ENCODE data around the gene GDF15.
"Not testable (repeated sequence)": the region's sequence is repeated elsewhere in the genome, so short reads cannot be mapped to it uniquely, and the experiment has no call there.

The GDF15 gene, protein sequence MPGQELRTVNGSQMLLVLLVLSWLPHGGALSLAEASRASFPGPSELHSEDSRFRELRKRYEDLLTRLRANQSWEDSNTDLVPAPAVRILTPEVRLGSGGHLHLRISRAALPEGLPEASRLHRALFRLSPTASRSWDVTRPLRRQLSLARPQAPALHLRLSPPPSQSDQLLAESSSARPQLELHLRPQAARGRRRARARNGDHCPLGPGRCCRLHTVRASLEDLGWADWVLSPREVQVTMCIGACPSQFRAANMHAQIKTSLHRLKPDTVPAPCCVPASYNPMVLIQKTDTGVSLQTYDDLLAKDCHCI

DNA sequence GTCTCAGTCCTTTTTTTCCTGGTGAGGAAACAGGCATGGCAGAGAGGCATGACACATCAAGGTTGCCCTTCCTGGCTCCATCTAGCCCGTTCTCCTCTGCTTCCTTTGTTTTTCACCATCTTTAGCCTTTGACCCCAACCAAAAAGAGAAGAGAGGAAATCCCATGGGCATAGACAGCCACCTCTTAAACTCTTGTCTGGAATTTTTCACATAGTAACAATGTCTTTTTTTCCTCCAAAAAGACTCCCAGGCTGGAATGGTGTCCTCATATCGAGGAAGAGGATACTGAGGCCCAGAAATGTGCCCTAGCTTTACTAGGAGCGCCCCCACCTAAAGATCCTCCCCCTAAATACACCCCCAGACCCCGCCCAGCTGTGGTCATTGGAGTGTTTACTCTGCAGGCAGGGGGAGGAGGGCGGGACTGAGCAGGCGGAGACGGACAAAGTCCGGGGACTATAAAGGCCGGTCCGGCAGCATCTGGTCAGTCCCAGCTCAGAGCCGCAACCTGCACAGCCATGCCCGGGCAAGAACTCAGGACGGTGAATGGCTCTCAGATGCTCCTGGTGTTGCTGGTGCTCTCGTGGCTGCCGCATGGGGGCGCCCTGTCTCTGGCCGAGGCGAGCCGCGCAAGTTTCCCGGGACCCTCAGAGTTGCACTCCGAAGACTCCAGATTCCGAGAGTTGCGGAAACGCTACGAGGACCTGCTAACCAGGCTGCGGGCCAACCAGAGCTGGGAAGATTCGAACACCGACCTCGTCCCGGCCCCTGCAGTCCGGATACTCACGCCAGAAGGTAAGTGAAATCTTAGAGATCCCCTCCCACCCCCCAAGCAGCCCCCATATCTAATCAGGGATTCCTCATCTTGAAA lies at the start of gene GDF15:
TSS of gene GDF15 (plus strand) at position 484 of the 868 bp plus-strand sequence. CDS start at position 516, 32 bp downstream.
- DNase-seq: peak; percentile 38

DNA sequence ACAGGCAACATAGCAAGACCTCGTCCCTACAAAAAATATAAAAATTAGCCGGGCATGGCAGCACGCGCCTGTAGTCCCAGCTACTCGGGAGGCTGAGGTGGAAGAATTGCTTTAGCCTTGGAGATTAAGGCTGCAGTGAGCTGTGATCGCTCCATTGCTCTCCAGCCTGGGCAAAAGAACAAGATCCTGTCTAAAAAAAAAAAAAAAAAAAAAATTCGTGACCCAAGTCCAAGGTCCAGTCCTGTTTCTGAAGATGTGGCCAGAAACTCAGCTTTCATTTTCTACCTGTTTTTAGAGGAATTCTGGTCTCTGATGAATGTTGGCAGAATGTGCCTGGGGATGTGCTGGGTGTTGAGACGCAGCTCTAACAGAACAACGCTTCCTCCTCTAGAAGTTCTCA lies 47.4 kb upstream of the GDF15 start:
- no peak for DNase-seq

DNA sequence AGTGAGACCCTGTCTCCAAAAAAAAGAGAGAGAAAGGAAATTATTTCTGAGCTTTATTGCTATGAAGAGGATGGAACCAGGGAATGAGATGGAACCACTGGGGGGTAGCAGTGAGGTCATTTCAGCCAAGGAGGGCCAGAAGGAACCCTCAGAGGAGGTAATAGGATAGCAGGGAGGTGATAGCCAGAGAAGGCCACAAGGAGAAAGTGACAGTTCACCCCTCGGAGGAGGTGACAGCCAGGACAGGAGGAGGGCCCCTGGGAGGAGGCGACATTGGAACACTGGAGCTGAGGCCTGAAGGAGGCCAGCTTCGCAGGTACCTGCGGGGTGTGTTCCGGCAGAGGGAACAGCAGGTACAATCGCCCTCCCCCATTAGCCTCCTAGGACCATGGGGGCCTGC lies 46.2 kb upstream of the GDF15 start:
- no peak for DNase-seq

DNA sequence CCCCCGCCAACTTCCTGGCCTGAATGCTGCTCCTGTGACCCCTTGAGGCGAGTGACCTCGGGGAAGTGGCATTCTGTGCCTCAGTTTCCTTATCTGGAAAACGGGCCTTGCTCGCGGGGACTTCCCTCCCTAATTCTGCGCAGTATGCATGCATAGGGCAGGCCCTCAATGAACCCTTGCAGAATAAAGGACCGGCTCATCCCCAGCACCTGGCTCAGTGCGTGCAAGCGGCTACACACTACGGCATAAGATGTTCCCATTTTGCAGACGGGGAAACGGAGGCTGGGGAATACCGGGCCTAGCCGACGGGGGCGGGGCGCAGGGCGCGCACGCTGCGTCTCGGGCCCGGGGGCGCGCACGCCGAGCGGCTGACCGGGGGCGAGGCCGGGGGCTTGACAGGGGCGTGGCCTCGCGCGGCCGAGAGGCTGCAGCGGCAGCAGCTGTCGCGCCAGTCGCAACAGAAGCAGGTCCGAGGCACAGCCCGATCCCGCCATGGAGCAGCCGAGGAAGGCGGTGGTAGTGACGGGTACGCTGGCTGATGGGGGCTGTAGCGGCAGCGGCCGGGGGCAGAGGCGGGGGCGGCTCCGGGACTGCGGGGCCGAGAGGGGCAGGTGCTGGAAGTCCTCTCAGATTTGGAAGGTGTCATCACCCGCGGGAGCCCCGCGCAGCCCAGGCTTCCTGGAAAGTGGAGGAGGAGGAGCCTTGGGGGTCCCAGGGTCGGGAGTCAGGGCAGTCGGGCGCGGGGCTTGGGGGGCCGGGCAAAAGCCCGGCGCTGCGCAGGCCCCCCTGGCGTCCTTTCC lies 45.6 kb upstream of the GDF15 start, which contains the start of gene PGPEP1:
TSS of gene PGPEP1 (plus strand) at position 409 of the 800 bp plus-strand sequence. CDS start at position 493, 84 bp downstream.
- peak; percentile 73 for DNase-seq

DNA sequence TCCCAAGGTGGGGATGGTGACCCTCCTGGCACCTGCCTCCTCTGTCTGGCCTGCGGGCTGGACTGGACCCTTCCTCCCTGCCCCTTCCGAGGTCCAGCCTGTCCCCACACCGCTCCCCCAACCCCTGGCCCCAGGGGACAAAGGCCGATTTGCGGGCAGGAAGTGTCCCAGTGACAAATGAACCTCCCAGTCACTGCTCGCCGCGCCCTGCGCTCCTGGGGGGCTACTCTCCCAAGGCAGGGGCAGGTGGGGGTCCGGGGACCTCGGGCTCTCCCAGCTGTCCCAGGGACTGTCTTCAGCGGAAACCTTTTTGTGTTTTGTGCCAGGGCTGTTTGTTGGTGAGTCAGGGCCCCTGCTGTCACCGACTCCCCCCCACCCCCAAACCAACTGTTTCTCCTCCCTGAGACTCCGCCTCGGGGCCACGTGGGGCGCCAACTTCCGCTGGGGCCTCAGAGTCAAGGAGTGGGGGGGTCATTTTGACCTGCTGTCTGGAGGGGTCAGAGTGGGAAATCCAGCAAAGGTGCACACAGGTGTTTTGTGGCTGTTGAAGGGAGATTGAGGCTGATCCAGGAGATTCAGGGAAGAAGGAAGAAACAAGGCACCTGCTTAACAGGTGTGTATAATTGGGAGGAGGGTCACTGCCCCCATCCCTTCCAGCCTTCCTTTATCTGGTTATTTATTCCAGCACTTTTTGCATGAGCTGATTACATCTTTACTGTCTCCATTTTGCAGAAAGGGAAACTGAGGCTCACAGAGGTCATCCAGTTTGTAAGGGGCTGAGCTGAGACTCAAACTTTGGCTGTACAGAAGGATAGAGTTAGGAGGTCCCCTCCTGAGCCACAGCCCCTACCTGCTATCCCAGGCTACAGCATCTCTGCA lies 44.7 kb upstream of the GDF15 start:
- DNase-seq: peak; percentile 63

DNA sequence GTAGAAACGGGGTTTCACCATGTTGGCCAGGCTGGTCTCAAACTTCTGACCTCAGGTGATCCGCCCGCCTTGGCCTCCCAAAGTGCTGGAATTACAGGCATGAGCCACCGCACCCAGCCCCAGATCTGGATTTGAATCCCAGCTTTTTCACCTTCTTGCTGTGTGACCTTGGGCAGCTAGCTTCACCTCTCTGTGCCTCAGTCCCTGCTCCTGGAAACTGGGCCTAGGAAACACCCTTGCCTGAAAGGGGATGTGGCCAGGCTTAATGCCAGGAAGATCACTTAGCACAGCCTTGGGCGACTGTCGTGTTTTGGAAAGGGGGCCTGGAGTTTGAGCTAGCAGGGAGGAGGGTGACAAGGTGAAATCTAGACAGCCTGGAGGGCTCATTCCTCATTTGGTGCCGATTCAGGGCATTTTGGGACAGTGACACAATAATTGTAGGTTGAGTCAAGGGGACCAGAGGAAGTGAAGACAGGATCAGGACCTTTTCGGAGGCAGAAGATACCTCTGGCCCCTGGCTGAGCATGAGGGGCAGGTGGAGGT lies 43.8 kb upstream of the GDF15 start:
- no peak for DNase-seq

DNA sequence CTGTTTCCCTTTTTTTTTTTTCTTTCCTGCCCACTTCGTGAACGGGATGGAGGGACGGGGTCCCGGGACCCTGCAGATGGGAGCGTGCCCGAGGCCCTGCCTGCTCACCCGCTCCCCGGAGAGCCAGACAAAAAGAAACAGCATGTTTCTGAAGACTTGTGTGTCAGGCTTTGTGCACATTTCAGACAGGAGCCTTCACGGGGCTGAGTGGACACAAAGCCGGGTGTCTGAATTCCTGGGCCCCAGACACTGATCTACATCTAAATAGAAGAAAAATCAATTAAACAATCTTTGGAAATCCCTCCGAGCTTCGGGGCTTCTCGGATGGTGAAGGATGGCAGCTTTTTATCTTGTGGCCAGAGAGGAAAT lies 41.4 kb upstream of the GDF15 start:
- no peak for DNase-seq

DNA sequence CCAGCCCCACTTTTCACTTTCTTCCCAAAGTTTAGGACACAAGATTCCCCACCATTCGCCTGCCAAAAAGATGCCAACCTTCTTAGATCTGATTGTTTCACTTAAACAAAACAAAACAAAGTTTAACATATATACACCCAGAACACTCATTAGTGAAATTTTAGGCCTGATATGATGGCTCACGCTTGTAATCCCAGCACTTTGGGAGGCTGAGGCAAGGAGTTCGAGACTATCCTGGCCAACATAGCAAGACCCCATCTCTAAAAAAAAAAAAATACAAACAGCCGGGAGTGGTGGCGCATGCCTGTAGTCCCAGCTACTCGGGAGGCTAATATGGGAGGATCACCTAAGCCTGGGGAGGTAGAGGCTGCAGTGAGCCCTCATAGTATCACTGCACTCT lies 40.7 kb upstream of the GDF15 start:
- no peak for DNase-seq

DNA sequence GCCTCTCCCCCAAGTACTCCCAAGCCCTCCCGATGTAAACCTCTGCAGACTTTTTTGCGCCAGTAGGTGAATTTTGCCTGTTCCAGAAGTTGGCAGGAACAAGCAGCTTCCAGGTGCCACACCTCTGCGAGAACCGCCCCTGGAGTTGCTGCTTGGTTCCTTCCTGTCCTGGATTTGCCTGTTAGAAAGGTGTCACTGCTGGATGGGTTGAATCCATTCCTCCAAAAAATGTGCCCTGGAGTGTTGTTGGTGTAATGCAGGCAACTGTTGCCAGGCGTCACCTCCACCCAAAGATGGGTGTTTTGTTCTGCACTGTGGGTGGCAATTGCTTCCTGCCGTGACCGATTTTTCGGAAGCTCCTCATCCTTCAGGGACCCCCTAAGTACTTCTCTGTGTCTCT lies 39.9 kb upstream of the GDF15 start:
- no peak for DNase-seq

DNA sequence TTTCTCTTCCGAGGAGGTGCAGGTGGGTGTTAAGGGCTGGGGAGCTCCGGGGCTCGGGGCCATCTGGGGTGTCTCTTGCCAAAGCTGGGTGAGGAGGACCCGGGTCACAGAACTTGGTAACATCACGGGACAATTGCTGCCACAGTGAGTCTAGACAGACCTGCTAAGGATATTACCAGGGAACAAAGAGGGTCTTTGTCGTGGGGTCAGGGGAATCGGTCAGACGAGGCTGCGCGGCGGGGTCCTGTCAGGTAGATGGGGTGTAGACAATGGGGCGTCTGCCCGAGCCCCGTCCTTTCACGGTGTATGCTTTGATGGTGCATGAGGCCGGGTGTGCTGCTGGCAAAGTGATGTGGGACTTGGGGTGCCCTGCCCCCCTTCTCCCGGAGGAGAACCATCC lies 37.8 kb upstream of the GDF15 start:
- DNase-seq: no peak

DNA sequence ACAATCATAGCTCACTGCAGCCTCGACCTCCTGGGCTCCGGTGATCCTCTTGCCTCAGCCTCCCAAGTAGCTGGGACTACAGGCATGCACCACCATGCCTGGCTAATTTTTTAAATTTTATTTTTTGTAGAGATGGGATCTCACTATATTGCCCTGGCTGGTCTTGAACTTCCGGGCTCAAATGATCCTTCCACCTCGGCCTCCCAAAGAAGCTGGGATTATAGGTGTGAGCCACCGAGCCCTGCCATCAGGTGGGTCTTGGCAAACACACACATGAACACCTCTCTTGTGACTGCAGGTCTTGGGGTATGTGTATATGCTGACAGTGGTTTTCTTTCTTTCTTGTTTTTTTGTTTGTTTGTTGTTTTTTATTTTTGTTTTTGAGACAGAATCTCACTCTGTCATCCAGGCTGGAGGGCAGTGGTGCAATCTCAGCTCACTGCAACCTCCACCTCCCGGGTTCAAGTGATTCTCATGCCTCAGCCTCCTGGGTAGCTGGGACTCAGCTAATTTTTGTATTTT lies 37.1 kb upstream of the GDF15 start:
- not testable (repeated sequence) for DNase-seq

DNA sequence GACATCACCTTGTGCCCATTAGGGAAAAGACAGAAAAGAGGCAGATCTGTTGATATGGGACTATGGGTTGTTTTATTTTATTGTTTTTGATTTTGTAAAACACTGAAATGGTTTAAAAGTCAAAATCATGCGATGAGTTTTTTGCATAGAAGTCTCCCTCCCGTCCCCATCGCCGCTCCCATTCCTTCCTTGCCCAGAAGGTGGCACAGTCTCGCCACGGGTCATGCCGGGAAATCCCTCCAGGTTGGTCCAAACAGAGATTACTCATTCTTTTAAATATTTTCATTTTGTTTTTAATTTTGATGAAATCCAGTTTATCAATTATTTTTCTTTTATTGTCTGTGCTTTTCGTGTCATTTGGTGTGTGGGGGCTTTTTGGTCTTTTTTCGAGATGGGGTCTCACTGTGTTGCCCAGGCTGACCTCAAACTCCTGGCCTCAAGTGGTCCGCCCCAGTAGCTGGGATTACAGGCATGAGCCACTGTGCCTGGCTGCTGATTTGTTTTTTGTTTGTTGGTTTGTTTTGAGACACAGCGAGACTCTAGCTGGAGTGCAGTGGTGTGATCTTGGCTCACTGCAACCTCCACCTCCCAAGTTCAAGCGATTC lies 36.3 kb upstream of the GDF15 start:
- no peak for DNase-seq

DNA sequence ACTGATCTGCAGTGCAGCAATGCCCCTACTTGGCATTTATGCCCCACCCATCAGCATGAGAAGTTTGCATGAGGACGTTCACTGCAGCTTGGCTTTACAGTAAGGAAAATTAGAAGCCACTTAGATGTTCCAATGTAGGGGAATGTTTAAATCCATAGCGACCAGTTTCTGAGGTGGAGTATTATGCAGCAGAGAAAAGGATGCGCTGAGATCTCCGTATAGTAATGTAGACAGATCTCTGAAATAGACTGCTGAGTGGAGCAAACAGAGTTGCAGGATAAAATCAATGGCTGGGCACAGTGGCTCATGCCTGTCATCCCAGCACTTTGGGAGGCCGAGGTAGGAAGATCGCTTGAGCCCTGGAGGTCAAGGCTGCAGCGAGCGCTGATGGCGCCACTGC lies 35.5 kb upstream of the GDF15 start:
- DNase-seq: no peak

DNA sequence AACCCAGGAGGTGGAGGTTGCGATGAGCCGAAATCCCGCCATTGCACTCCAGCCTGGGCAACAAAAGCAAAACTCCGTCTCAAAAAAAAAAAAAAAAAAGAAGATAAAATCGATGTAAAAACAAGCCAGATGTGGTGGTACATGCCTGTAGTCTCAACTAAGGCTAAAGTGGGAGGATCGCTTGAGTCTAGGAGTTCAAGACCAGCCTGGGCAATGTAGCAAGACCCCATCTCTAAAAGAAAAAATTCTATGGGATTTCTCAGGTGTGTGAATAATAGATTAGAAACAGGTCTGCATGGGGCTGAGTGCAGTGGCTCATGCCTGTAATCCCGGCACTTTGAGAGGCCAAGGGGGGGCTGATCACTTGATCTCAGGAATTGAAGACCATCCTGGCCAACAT lies 34.4 kb upstream of the GDF15 start:
- DNase-seq: no peak

DNA sequence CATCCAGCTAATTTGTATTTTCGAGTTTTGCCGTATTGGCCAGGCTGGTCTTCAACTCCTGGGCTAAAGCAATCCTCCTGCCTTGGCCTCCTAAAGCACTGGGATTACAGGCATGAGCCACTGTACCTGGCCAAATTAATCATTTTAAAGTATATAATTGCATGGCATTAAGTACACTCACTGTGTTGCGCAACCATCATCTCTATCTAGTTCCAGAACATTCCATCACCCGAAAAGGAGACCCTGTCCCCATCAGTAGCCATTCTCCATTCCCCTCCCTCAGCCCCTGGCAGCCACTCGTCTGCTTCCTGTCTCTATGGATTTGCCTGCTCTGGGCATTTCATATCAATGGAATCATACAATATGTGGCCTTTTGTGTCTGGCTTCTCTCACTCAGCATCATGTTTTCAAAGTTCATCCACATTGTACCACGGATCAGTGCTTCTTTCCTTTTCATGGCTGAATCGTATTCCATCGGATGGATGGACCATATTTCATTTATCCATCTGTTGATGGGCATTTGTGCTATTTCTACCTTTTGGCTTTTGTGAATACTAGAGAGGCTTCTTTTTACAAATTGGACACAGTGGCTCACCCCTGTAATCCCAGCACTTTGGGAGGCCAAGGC lies 32.5 kb upstream of the GDF15 start:
- no peak for DNase-seq

DNA sequence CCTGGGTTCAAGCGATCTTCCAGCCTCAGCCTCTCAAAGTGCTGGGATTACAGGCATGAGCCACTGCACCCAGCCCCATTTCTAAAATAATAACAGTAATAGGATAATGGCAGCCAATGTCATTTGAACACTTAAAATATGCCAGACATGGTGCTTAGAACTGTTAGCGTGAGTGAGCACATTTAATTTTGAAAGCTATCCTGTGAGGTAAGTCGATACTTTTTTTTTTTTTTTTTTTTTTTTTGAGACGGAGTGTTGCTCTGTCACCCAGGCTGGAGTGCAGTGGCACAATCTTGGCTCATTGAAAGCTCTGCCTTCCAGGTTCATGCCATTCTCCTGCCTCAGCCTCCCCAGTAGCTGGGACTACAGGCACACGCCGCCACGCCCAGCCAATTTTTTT lies 31.2 kb upstream of the GDF15 start:
- DNase-seq: not testable (repeated sequence)

DNA sequence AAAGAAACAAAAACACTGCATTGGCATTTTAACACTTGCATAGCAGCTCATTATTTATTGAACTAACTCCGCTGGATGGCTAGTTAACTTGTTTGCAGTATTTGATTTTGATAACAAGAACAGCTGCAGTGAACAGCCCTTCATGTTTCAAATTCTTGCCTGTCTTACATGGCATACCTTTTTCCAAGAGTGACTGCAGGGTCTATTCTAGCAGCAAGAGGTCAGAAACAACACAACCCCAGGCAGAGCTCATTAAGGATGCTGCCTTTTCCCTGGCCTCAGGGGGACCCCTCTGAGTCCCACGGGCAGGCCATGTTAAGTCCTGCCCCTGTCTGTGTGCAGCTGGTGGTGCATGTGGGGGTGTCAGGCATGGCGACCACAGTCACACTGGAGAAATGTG lies 28.9 kb upstream of the GDF15 start:
- no peak for DNase-seq

DNA sequence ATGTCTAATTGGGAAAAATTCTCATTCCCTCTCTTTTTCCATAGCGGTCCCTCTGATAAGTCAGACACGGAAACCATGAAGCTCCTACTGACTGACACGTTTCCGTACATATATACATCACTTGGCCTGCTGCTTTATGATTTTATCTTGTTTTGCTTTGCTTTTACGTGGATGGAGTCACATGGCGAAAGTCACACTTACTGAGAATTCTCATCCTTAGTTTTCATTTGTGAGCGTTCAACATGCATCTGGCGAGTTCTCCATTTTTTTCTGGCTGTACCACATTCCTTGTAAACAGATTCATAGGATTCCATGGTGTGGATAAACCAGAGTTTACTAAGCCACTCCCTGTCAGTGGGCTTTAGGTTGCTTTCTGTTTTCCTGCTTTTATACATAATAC lies 24.3 kb upstream of the GDF15 start:
- no peak for DNase-seq

DNA sequence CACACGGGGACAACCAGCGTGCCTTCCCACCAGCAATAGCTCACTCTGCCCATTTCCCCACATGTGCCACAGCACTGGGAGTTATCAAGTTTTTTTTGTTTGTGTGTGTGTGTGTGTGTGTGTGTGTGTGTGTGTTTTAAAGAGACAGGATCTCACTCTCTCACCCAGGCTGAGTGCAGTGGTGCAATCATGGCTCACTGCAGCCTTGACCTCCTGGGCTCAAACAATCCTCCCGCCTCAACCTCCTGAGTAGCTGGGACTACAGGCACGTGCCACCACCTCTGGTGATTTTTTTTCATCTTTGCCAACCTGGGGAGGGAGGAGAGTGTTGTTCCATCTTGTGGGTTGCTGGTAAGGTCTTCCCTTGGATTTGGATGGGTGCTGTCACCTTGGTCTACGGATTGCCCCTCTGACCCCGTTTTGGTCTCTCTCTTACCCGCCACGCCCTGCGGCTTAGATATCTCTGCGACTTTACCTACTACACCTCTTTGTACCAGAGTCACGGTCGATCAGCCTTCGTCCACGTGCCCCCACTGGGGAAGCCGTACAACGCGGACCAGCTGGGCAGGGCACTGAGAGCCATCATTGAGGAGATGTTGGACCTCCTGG lies 22.9 kb upstream of the GDF15 start:
- no peak for DNase-seq

DNA sequence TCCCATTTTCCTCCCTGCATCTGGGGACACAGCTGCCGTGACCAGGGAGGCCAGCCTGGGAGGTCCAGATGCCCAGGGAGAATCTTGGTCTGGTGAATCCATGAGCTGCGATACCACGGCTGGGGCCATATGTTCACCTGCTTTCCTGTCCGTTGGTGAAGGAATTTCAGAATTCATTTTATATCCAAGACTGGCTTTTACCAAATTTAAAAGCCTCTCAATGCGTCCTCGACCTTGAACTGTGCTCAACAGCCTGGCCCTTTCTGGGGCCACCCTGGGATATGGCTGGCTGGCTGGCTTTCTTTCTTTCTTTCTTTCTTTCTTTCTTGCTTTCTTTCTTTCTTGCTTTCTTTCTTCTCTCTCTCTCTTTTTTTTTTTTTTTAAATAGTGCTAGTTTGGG lies 22.2 kb upstream of the GDF15 start:
- no peak for DNase-seq
